NCI-H510A treated with DMSO at 0.1 percent for 48 hours (cell line): Measurements from ENCODE around the gene ATF7.

ENCODE experiments used
- DNase-seq: peaks from one replicate; lab custom pipeline; 2025; lab: John Stamatoyannopoulos, UW

ATF7 gene

GRCh38 chr12:53596920-53597363 lies 29.2 kb downstream of the ATF7 start:
- no peak for DNase-seq

- DNase-seq, result no peak
Measured at GRCh38 chr12:53594897-53595615, 31.1 kb downstream of the ATF7 start.

GRCh38 chr12:53593707-53594106 lies 32.5 kb downstream of the ATF7 start:
- DNase-seq, result no peak

- no peak for DNase-seq
Measured at GRCh38 chr12:53593031-53593430, 33.2 kb downstream of the ATF7 start.

- DNase-seq, result no peak
Measured at GRCh38 chr12:53592426-53592825, 33.8 kb downstream of the ATF7 start.

- no peak for DNase-seq
Measured at GRCh38 chr12:53591301-53592206, 34.6 kb downstream of the ATF7 start.

GRCh38 chr12:53590652-53591051 lies 35.5 kb downstream of the ATF7 start:
- no peak for DNase-seq

GRCh38 chr12:53589915-53590314 lies 36.3 kb downstream of the ATF7 start:
- DNase-seq, result no peak

GRCh38 chr12:53589423-53589822 lies 36.8 kb downstream of the ATF7 start:
- no peak for DNase-seq

GRCh38 chr12:53588123-53588522 lies 38.1 kb downstream of the ATF7 start:
- no peak for DNase-seq

GRCh38 chr12:53586745-53587144 lies 39.4 kb downstream of the ATF7 start:
- DNase-seq, result no peak

GRCh38 chr12:53585448-53586125 lies 40.6 kb downstream of the ATF7 start:
- no peak for DNase-seq

GRCh38 chr12:53579545-53579955 lies 46.6 kb downstream of the ATF7 start:
- no peak for DNase-seq

GRCh38 chr12:53578783-53579182 lies 47.4 kb downstream of the ATF7 start:
- no peak for DNase-seq

- no peak for DNase-seq
Measured at GRCh38 chr12:53577941-53578352, 48.2 kb downstream of the ATF7 start.

- DNase-seq, result no peak
Measured at GRCh38 chr12:53575502-53576249, 50.5 kb downstream of the ATF7 start.

- DNase-seq, result no peak
Measured at GRCh38 chr12:53572134-53572758, 53.9 kb downstream of the ATF7 start.

- no peak for DNase-seq
Measured at GRCh38 chr12:53571295-53571694, 54.9 kb downstream of the ATF7 start.

GRCh38 chr12:53568809-53569557 lies 57.2 kb downstream of the ATF7 start:
- no peak for DNase-seq

GRCh38 chr12:53567961-53568808 lies 58.0 kb downstream of the ATF7 start:
- no peak for DNase-seq
